NT2/D1 (cell line): ENCODE data around the gene KRTAP10-2.

Experiments
- SUZ12 ChIP-seq: IDR thresholded peaks from 2 replicates; pipeline ENCODE4 v1.6.1; 2011; ENCODE audit not compliant: insufficient read length, insufficient read depth; ENCODE audit errors: extremely low read depth
- YY1 ChIP-seq: IDR thresholded peaks from 2 replicates; pipeline ENCODE4 v1.6.1; 2011; ENCODE audit not compliant: insufficient read length, insufficient read depth
- ZNF274 ChIP-seq: IDR thresholded peaks from 2 replicates; pipeline ENCODE4 v1.6.1; 2011; ENCODE audit warnings: mild to moderate bottlenecking, low read depth, low read length

DNA sequence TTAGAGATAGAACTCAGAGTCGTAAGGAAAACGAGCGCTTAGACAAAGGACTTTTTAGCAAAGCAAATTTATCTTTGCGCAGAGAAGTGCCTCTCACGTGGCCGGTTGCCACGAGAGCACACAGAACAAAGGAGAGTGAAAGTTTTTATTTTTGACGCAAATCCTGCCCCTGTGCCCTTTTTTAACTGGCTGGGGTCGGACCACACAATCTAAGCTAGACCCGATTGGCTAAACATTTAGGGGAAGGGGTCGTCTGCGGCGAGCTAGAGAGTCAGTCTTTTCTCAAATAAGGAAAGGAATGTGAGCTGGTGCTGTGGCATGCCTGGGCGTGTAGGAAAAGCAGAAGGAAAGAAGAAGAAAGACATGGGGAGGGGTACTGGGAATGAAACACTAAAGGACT lies 2.4 kb downstream of the KRTAP10-2 start:
- TF ChIP-seq YY1: no peak
- TF ChIP-seq SUZ12: no peak
- TF ChIP-seq ZNF274: no peak
